Keratinocyte (primary cell): ENCODE measurements around the gene B4GALT2. TPM values are rescaled to one million over a fixed set of nuclear protein-coding genes. Genes with fewer than 3 reads are reported as not detected.

Experiments
- DNase-seq: peaks from one replicate; pipeline ENCODE4 v3.0.0-alpha.2; 2011; ENCODE audit warnings: low read depth, missing footprints, low spot score
- FAIRE-seq: peaks from 2 replicates; lab custom pipeline; 2011; peaks lifted over from hg19 to GRCh38; lab: Jason Lieb, UNC
- H2AFZ ChIP-seq: 2 replicates; pipeline ENCODE4 v1.6.0; 2012; ENCODE audit warnings: low read length, control low read depth, inconsistent platforms; ENCODE audit not compliant: control insufficient read depth
- H3K27ac ChIP-seq: 2 replicates; pipeline ENCODE4 v1.5.1; 2011; ENCODE audit warnings: low read length; ENCODE audit not compliant: control insufficient read depth, insufficient read depth
- H3K27me3 ChIP-seq: 3 replicates; pipeline ENCODE4 v1.6.0; 2011; ENCODE audit warnings: low read length; ENCODE audit not compliant: control insufficient read depth, insufficient read depth; ENCODE audit errors: extremely low read depth
- H3K36me3 ChIP-seq, 2 experiments: 2 replicates in 1 of 2; 3 replicates in 1 of 2; pipeline ENCODE4 v1.5.1; 2011; ENCODE audit warnings: low read length in 2 of 2, mild to moderate bottlenecking in 1 of 2; ENCODE audit not compliant: control insufficient read depth in 2 of 2, insufficient read depth in 2 of 2; ENCODE audit errors: extremely low read depth in 1 of 2
- H3K4me1 ChIP-seq: 3 replicates; pipeline ENCODE4 v1.5.1; 2011; ENCODE audit warnings: low read length; ENCODE audit not compliant: control insufficient read depth, insufficient read depth; ENCODE audit errors: extremely low read depth
- H3K4me2 ChIP-seq: 3 replicates; pipeline ENCODE4 v1.6.0; 2011; ENCODE audit warnings: low read depth, low read length; ENCODE audit not compliant: control insufficient read depth, insufficient read depth; ENCODE audit errors: extremely low read depth
- H3K4me3 ChIP-seq, 3 experiments: fragments of 200-600 bp in 1 of 3; sonication (generic) in 1 of 3; 2 replicates in 2 of 3; 3 replicates in 1 of 3; pipeline ENCODE4 v1.5.1; 2011 to 2016; ENCODE audit warnings: low read length in 3 of 3, mild to moderate bottlenecking in 3 of 3, control low read depth in 2 of 3, inconsistent platforms in 1 of 3, low read depth in 1 of 3, mixed read lengths in 1 of 3, mixed run types in 1 of 3, moderate library complexity in 1 of 3; ENCODE audit not compliant: control insufficient read depth in 2 of 3, insufficient read depth in 2 of 3; ENCODE audit errors: extremely low read depth in 1 of 3
- H3K79me2 ChIP-seq: 2 replicates; pipeline ENCODE4 v1.6.0; 2012; ENCODE audit warnings: low read length; ENCODE audit not compliant: control insufficient read depth, insufficient read depth
- H3K9ac ChIP-seq: 3 replicates; pipeline ENCODE4 v1.6.0; 2011; ENCODE audit warnings: low read length; ENCODE audit not compliant: control insufficient read depth, insufficient read depth; ENCODE audit errors: extremely low read depth
- H3K9me1 ChIP-seq: 3 replicates; pipeline ENCODE4 v1.6.0; 2011; ENCODE audit warnings: low read length; ENCODE audit not compliant: control insufficient read depth, insufficient read depth; ENCODE audit errors: extremely low read depth
- H3K9me3 ChIP-seq: 2 replicates; pipeline ENCODE4 v1.5.1; 2012; ENCODE audit warnings: low read depth, low read length; ENCODE audit not compliant: control insufficient read depth
- H4K20me1 ChIP-seq: 3 replicates; pipeline ENCODE4 v1.6.0; 2011; ENCODE audit warnings: low read length; ENCODE audit not compliant: control insufficient read depth, insufficient read depth; ENCODE audit errors: extremely low read depth
- EZH2 ChIP-seq: IDR thresholded peaks from one replicate; pipeline ENCODE4 v1.6.1; 2012; ENCODE audit warnings: inconsistent platforms, mild to moderate bottlenecking, low read length, moderate library complexity
- dilution Hi-C: fragments of 300-500 bp; cut with MboI; formaldehyde crosslinking; loops from one replicate; pipeline ENCODE4 v1.7.0; 2020; ENCODE audit warnings: low sequenced_read_pairs; ENCODE audit not compliant: extremely low pct_ligation_motif_present
- polyA plus RNA-seq, 5 experiments: library from polyadenylated mRNA; depleted of rRNA in 3 of 5; stranded (reverse) in 3 of 5; stranded (forward) in 1 of 5; unstranded in 1 of 5; fragments of >200 nt; gene quantifications; 1 replicate in 1 of 5; 2 replicates in 3 of 5; 3 replicates in 1 of 5; pipeline versions ENCODE4 v1.2.1 to v1.2.3, GENCODE V29; 2011 to 2012; ENCODE audit warnings: missing spikeins in 2 of 5, low read depth in 1 of 5, low replicate concordance in 1 of 5
- TF ChIP-seq, protein P1 (sequence below), 3 experiments: IDR thresholded peaks in 1 of 3; conservative IDR thresholded peaks in 1 of 3; optimal IDR thresholded peaks in 1 of 3; 2 replicates in 2 of 3; 3 replicates in 1 of 3; pipeline versions ENCODE3 to v1.5.1; 2011; ENCODE audit warnings: low read length in 3 of 3, mild to moderate bottlenecking in 3 of 3, moderate library complexity in 2 of 3, control low read depth in 1 of 3, inconsistent platforms in 1 of 3; ENCODE audit not compliant: insufficient read depth in 2 of 3; ENCODE audit errors: extremely low read depth in 1 of 3

B4GALT2 gene
- polyA plus RNA-seq, 1 donor (not counting 4 experiments of a cell fraction or from before 2014, with no cell fraction given): 39.6 TPM

DNA sequence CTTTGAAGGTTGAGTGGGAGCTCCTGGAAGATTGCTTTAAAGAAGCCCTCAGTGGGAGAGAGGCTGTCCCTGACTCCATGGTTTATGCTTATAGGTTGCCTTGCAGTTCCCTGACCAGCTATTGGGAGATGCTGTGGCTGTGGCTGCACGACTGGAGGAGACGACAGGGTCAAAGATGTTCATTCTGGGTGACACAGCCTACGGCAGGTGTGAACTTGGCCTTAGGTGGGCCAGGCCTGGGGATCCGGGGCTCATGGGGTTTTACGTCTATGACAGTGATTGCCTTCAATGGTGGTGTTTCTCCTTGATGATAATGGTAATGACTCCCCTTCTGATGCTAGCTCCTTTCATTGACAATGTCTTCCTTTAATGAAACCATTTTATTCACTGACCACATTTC is 8.5 kb upstream of the B4GALT2 start:
- no peak overlapping the region for H2AFZ ChIP-seq
- no peak for TF ChIP-seq EZH2
- TF ChIP-seq, protein P1, sequence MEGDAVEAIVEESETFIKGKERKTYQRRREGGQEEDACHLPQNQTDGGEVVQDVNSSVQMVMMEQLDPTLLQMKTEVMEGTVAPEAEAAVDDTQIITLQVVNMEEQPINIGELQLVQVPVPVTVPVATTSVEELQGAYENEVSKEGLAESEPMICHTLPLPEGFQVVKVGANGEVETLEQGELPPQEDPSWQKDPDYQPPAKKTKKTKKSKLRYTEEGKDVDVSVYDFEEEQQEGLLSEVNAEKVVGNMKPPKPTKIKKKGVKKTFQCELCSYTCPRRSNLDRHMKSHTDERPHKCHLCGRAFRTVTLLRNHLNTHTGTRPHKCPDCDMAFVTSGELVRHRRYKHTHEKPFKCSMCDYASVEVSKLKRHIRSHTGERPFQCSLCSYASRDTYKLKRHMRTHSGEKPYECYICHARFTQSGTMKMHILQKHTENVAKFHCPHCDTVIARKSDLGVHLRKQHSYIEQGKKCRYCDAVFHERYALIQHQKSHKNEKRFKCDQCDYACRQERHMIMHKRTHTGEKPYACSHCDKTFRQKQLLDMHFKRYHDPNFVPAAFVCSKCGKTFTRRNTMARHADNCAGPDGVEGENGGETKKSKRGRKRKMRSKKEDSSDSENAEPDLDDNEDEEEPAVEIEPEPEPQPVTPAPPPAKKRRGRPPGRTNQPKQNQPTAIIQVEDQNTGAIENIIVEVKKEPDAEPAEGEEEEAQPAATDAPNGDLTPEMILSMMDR (optimal IDR thresholded peaks at IDR 0.05 in 1 of 3, IDR thresholded peaks at IDR 0.05 in 1 of 3, conservative IDR thresholded peaks at IDR 0.05 in 1 of 3; ENCODE audit: extremely low read depth in 1 of 3, insufficient read depth in 2 of 3, low read length in 3 of 3): no peak
- H4K20me1 ChIP-seq: no peaks in the 10 kb centered on the region
- peak overlapping the region; percentile 87 for H3K9ac ChIP-seq
- peaks cover 20 to 30% of the 10 kb centered on the region in 2 experiments for H3K36me3 ChIP-seq
- DNase-seq (no peak), FAIRE-seq (no peak)
- dilution Hi-C loops: no loop called here
- H3K27me3 ChIP-seq: no peaks in the 10 kb centered on the region
- no peaks in the 10 kb centered on the region for H3K9me3 ChIP-seq
- peaks cover 24% of the 10 kb centered on the region for H3K79me2 ChIP-seq
- peak overlapping the region; percentile 91 to 98 (median 97) for H3K4me3 ChIP-seq
- peak overlapping the region; percentile 85 for H3K4me2 ChIP-seq
- peaks cover 5% of the 10 kb centered on the region for H3K9me1 ChIP-seq
- peaks cover 16% of the 10 kb centered on the region for H3K4me1 ChIP-seq
- peak overlapping the region; percentile 68 for H3K27ac ChIP-seq

- Histone ChIP-seq H3K36me3 (peaks cover 20 to 30% of the 10 kb centered on the region in 2 experiments), H4K20me1 (no peaks in the 10 kb centered on the region), H3K4me1 (peaks cover 20% of the 10 kb centered on the region), H3K9ac (no peak overlapping the region), H3K4me2 (peak overlapping the region; percentile 85), H3K79me2 (peaks cover 29% of the 10 kb centered on the region), H3K27ac (no peak overlapping the region), H3K27me3 (no peaks in the 10 kb centered on the region), H3K9me1 (peaks cover 5% of the 10 kb centered on the region), H3K9me3 (no peaks in the 10 kb centered on the region), H2AFZ (no peak overlapping the region), H3K4me3 (peak overlapping the region; percentile 91 to 98 (median 97))
- FAIRE-seq (no peak), DNase-seq (no peak)
- no peak for TF ChIP-seq EZH2
- TF ChIP-seq, protein P1 (optimal IDR thresholded peaks at IDR 0.05 in 1 of 3, IDR thresholded peaks at IDR 0.05 in 1 of 3, conservative IDR thresholded peaks at IDR 0.05 in 1 of 3; ENCODE audit: extremely low read depth in 1 of 3, insufficient read depth in 2 of 3, low read length in 3 of 3): no peak
- dilution Hi-C loops: no loop called here
These were observed 8.1 kb upstream of the B4GALT2 start for GRCh38 chr1:43970911-43971310.
